Measurements from ENCODE around the gene LY6G6D. TPM values are rescaled to one million over a fixed set of nuclear protein-coding genes. Genes with fewer than 3 reads are reported as not detected.

LY6G6D gene
- total and polyA plus RNA-seq, 2 of the 13 experiments (the other 11 are each of a cell fraction or from before 2014, with no cell fraction given), result not detected

- no peak for TF ChIP-seq IKZF5 (CRISPR knock-in tag; IDR thresholded peaks at IDR 0.05)
- TF ChIP-seq MLX (CRISPR knock-in tag; IDR thresholded peaks at IDR 0.05), result no peak
- TF ChIP-seq YEATS4 (CRISPR knock-in tag; IDR thresholded peaks at IDR 0.05; ENCODE audit: borderline replicate concordance), result no peak
- TF ChIP-seq SNAPC4 (CRISPR knock-in tag; IDR thresholded peaks at IDR 0.05), result no peak
- TF ChIP-seq KDM3A (CRISPR knock-in tag; IDR thresholded peaks at IDR 0.05; ENCODE audit: low read depth), result no peak
- no peak for TF ChIP-seq TRIM22 (IDR thresholded peaks at IDR 0.05)
- no peak for TF ChIP-seq GABPB1 (CRISPR knock-in tag; IDR thresholded peaks at IDR 0.05)
- TF ChIP-seq ZNF3 (CRISPR knock-in tag; IDR thresholded peaks at IDR 0.05), result no peak
These were observed 8.3 kb downstream of the LY6G6D start, which contains the start of gene MPIG6B (continued) for GRCh38 chr6:31723245-31723979.

Data from HepG2 (cell line).